ENCODE data around the gene U2SURP. TPM values are rescaled to one million over a fixed set of nuclear protein-coding genes. Genes with fewer than 3 reads are reported as not detected.

Gene U2SURP
- total RNA-seq, 1 donor from 2014 or later: 72.2 TPM

DNA sequence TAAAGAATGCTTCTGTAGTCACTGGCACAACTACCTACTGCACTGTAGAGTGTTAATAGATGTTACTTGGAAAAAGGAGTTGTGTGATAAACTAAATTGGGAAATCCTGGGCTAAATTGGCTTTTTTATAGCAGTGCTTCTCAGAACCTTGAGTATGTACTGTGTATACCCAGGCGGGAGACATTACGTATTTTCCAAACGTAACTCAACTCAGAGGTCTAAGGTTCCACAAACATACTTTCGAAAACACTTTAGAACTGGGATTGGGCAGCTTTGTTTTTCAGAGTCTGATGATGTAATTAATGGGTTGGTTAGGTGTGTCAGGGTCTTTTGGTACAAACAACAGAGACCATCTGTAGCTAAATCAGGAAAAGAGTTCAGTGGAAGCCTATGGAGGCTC lies 64.7 kb downstream of the U2SURP start:
- intact Hi-C loops (cut with DNase I): loop anchor here (5.0 kb wide), 1 partner anchor 501 kb away; no protein-coding TSS in a partner anchor
- H3K4me3 ChIP-seq: no peak overlapping the region
- DNase-seq (ENCODE audit: extremely low spot score in 2 of 2): no peak
- H3K9me3 ChIP-seq: no peaks in the 10 kb centered on the region
- peak overlapping the region; percentile 10 for H3K27ac ChIP-seq
- no peaks in the 10 kb centered on the region for H3K36me3 ChIP-seq
- H3K4me1 ChIP-seq: peaks cover 16% of the 10 kb centered on the region
- no peak for TF ChIP-seq POLR2A (IDR thresholded peaks at IDR 0.05)
- TF ChIP-seq CTCF (IDR thresholded peaks at IDR 0.05): no peak
- no peak for TF ChIP-seq POLR2AphosphoS5 (IDR thresholded peaks at IDR 0.05; ENCODE audit: insufficient read depth in 1 of 2, low read depth in 1 of 2)
- no peaks in the 10 kb centered on the region for H3K27me3 ChIP-seq

DNA sequence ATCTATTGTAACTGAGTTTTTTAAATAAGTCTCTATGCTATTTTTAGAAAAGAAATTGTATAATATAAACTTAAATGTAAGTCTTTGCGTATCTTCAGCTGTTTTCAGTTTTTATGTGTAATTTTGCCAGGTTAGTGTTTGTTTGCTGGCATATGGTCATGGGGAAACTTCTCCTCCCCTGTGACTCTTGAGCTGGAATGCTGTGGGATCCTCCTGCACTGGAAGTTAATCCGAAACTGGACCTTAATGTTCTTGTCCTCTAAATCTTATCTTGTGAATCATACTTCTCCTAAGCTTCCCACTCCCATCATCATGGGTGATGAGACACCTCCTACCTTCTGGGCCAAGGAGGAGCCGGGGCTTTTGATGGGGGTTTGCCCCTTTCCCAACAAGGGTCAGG lies 65.8 kb downstream of the U2SURP start:
- no peak for TF ChIP-seq POLR2A (IDR thresholded peaks at IDR 0.05)
- no peak for TF ChIP-seq POLR2AphosphoS5 (IDR thresholded peaks at IDR 0.05; ENCODE audit: insufficient read depth in 1 of 2, low read depth in 1 of 2)
- no peak for TF ChIP-seq CTCF (IDR thresholded peaks at IDR 0.05)
- intact Hi-C loops (cut with DNase I): loop anchor here (5.0 kb wide), 1 partner anchor 500 kb away; no protein-coding TSS in a partner anchor
- DNase-seq (ENCODE audit: extremely low spot score in 2 of 2): no peak

DNA sequence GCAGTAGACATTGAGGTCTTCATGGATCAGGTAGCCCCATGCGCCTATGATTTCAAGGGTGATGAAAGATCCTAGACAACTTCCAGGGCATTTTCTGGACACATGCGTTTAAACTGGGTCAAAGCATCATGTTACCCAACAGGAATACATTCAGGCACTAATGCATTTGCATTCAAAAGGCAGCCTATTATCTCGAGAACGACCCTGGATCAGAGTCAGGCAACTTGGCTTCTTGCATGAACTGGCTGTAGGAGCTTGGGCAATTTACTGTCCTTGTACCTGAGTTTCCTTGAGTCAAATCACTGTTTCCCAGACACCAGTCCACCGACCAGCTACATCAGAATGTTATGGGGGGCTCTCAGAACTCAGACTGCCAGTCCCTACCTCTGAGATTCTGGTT lies 66.7 kb downstream of the U2SURP start:
- no peaks in the 10 kb centered on the region for H3K27me3 ChIP-seq
- no peak for DNase-seq (ENCODE audit: extremely low spot score in 2 of 2)
- no peaks in the 10 kb centered on the region for H3K9me3 ChIP-seq
- TF ChIP-seq CTCF (IDR thresholded peaks at IDR 0.05) (no peak), POLR2A (IDR thresholded peaks at IDR 0.05) (no peak), POLR2AphosphoS5 (IDR thresholded peaks at IDR 0.05; ENCODE audit: insufficient read depth in 1 of 2, low read depth in 1 of 2) (no peak)
- intact Hi-C loops (cut with DNase I): loop anchor here (5.0 kb wide), 1 partner anchor 499 kb away; no protein-coding TSS in a partner anchor
- no peak overlapping the region for H3K4me3 ChIP-seq
- no peaks in the 10 kb centered on the region for H3K36me3 ChIP-seq
- peaks cover 22% of the 10 kb centered on the region for H3K4me1 ChIP-seq
- H3K27ac ChIP-seq: no peak overlapping the region

More for the DNA sequence above, 65.8 kb downstream of the U2SURP start:
- H3K4me1 ChIP-seq: peaks cover 22% of the 10 kb centered on the region
- H3K9me3 ChIP-seq: no peaks in the 10 kb centered on the region
- H3K27ac ChIP-seq: peak overlapping the region; percentile 18
- H3K36me3 ChIP-seq: no peaks in the 10 kb centered on the region
- no peak overlapping the region for H3K4me3 ChIP-seq
- no peaks in the 10 kb centered on the region for H3K27me3 ChIP-seq

DNA sequence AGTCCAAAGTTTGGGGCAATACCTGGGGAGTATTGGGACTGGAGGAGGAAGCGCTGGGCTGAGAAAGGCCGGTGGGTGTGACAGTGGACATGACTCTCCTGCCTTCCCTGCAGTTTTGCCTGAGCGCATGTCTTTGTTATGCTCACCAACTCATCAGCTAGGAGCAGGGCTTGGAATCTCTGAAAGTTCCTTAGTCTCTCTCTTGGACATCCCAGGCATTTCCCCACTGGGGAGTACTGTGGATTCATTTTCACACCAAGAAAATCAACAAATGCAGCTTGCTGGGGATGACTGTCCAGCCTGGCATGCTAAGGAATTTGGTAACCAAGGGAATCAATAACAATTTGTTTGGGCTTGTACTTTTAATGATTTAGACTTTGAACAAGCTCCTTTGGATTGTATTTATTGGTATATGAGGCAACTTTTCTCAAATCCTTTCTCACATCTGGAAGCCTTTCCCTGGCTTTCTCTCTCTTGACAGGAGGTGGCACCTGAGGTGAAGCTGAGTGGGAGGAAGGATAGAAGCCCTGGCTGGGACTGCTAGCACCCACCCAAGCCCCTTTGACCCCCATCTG lies 69.7 kb downstream of the U2SURP start:
- H3K36me3 ChIP-seq: no peaks in the 10 kb centered on the region
- H3K27me3 ChIP-seq: no peaks in the 10 kb centered on the region
- no peaks in the 10 kb centered on the region for H3K9me3 ChIP-seq
- no peak for DNase-seq (ENCODE audit: extremely low spot score in 2 of 2)
- TF ChIP-seq CTCF (IDR thresholded peaks at IDR 0.05) (no peak), POLR2A (IDR thresholded peaks at IDR 0.05) (no peak)
- no peak overlapping the region for H3K4me3 ChIP-seq
- H3K27ac ChIP-seq: no peak overlapping the region
- intact Hi-C loops (cut with DNase I): no loop called here
- H3K4me1 ChIP-seq: peaks cover 17% of the 10 kb centered on the region

GRCh38 chr3:143071776-143072175 lies 70.4 kb downstream of the U2SURP start:
- DNase-seq (ENCODE audit: extremely low spot score in 2 of 2): no peak
- peaks cover 9% of the 10 kb centered on the region for H3K4me1 ChIP-seq

More at GRCh38 chr3:143071776-143072175, 70.4 kb downstream of the U2SURP start:
- Histone ChIP-seq H3K4me3 (no peak overlapping the region), H3K36me3 (no peaks in the 10 kb centered on the region), H3K27me3 (no peaks in the 10 kb centered on the region), H3K27ac (no peak overlapping the region), H3K9me3 (no peaks in the 10 kb centered on the region)
- intact Hi-C loops (cut with DNase I): no loop called here
- TF ChIP-seq CTCF (IDR thresholded peaks at IDR 0.05) (no peak), POLR2AphosphoS5 (IDR thresholded peaks at IDR 0.05; ENCODE audit: insufficient read depth in 1 of 2, low read depth in 1 of 2) (no peak), POLR2A (IDR thresholded peaks at IDR 0.05) (no peak)
